Kidney (tissue), 14 donors: ENCODE results near the gene FAAP20. TPM values are rescaled to one million over a fixed set of nuclear protein-coding genes. Genes with fewer than 3 reads are reported as not detected.

Source experiments
- DNase-seq, 5 donors: peaks; one replicate each; pipeline ENCODE4 v3.0.0-alpha.2; 2013 to 2020
- FAIRE-seq: peaks from 2 replicates; lab custom pipeline; 2012; peaks lifted over from hg19 to GRCh38; lab: Jason Lieb, UNC
- H3K27ac ChIP-seq, 2 donors: one replicate each; pipeline ENCODE4 v1.7.0; 2013; ENCODE audit warnings: low read depth in 2 of 2, low read length in 2 of 2, inconsistent platforms in 1 of 2
- H3K27me3 ChIP-seq: one replicate; pipeline ENCODE4 v1.7.1; 2013; ENCODE audit warnings: low read length, inconsistent platforms; ENCODE audit not compliant: control insufficient read depth, insufficient read depth
- H3K36me3 ChIP-seq, 3 donors: one replicate each; pipeline versions ENCODE4 v1.7.0 to v1.7.1; 2013; ENCODE audit warnings: low read length in 3 of 3, control low read depth in 1 of 3, inconsistent platforms in 1 of 3; ENCODE audit not compliant: insufficient read depth in 3 of 3, control insufficient read depth in 2 of 3
- H3K4me1 ChIP-seq, 3 donors: one replicate each; pipeline versions ENCODE4 v1.7.0 to v1.7.1; 2013; ENCODE audit warnings: low read length in 3 of 3, inconsistent platforms in 1 of 3, low read depth in 1 of 3; ENCODE audit not compliant: control insufficient read depth in 2 of 3, insufficient read depth in 2 of 3
- H3K4me3 ChIP-seq, 3 donors: one replicate each; pipeline versions ENCODE4 v1.7.0 to v1.8.1; 2013; ENCODE audit warnings: low read length in 3 of 3, control low read depth in 1 of 3, inconsistent platforms in 1 of 3
- H3K9ac ChIP-seq, 3 donors: one replicate each; pipeline versions ENCODE4 v1.7.0 to v1.7.1; 2013; ENCODE audit warnings: low read length in 3 of 3, control low read depth in 1 of 3, inconsistent platforms in 1 of 3
- H3K9me3 ChIP-seq, 3 donors: one replicate each; pipeline versions ENCODE4 v1.7.0 to v1.7.1; 2013; ENCODE audit warnings: low read length in 3 of 3, control low read depth in 1 of 3, inconsistent platforms in 1 of 3; ENCODE audit not compliant: control insufficient read depth in 2 of 3, insufficient read depth in 1 of 3
- CTCF ChIP-seq: IDR thresholded peaks from 3 replicates; pipeline ENCODE4 v1.5.1; 2012; ENCODE audit warnings: mild to moderate bottlenecking, moderate library complexity, borderline replicate concordance; ENCODE audit not compliant: insufficient read depth; ENCODE audit errors: extremely low read depth
- intact Hi-C: fragments of 100-400 bp; cut with DNase I; formaldehyde crosslinking; loops from one replicate; pipeline ENCODE4 v1.11.1; 2022
- polyA plus RNA-seq: library from polyadenylated mRNA; stranded (reverse); fragments of 350-450 nt; fragmentation: Illumina TruSeq; extraction: RNeasy Lipid Tissue Mini Kit (QIAGEN cat#74804); gene quantifications from one replicate; pipeline ENCODE4 v1.2.3, GENCODE V29; 2014; ENCODE audit warnings: low read depth, low replicate concordance; ENCODE audit not compliant: insufficient read depth
- total RNA-seq: library from RNA; stranded (reverse); fragmentation: NEBNext Ultra II Directional; extraction: Animal tissue kit (Norgen Biotek cat#: 25700); gene quantifications from one replicate; pipeline ENCODE4 v1.2.1, GENCODE V29; 2021
- donor health status: control.
- donor health status: control.
- donor health status: control.
- donor health status: control.
- donor health status: control.
- donor health status: DM: yes; HTN: yes; CAD: no.
- donor health status: Normal renal cell carcinoma (clear cell type).

The FAAP20 gene
- total and polyA plus RNA-seq, 2 donors from 2014 or later, result 69.0 to 109 TPM

GRCh38 chr1:2233997-2234761 is 39.6 kb upstream of the FAAP20 start:
- peak in 1 of 5 donors; percentile 96 for DNase-seq
- intact Hi-C loops, result no loop called here
- TF ChIP-seq CTCF, result no peak
- Histone ChIP-seq H3K9ac (peak overlapping the region in 2 of 3 donors; percentile 33 to 51), H3K27me3 (no peaks in the 10 kb centered on the region), H3K36me3 (no peaks in the 10 kb centered on the region), H3K4me1 (peaks cover 0 to 82% (median 50%) of the 10 kb centered on the region in 3 donors), H3K9me3 (no peaks in the 10 kb centered on the region), H3K4me3 (peak overlapping the region in 1 of 3 donors; percentile 41), H3K27ac (peak overlapping the region; percentile 43 to 51)
- no peak for FAIRE-seq

DNA sequence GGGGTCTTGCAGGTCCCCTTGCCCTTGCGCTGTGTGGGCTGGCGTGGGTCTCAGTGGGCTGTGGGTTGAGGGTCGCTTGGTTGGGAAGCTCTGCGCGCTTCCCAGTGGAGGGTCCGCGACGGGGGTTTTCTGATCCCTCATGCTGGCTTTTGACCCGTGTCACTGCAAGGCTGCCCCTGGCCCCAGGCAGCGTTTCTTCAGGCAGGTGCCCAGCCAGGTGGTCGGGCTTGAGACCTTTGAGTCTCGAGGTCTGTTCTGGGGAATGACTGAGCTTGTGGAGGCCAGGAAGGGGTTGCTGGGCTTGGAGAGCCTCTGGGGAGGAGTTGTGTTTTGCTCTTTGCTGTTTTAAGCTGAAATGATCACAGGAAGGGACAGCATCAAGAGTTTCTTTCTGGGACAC is 38.9 kb upstream of the FAAP20 start:
- Histone ChIP-seq H3K9me3 (no peaks in the 10 kb centered on the region), H3K9ac (peak overlapping the region in 1 of 3 donors; percentile 40), H3K36me3 (no peaks in the 10 kb centered on the region), H3K4me1 (peaks cover 0 to 75% (median 43%) of the 10 kb centered on the region in 3 donors), H3K4me3 (peak overlapping the region in 1 of 3 donors; percentile 41), H3K27me3 (no peaks in the 10 kb centered on the region), H3K27ac (peak overlapping the region in 1 of 2 donors; percentile 94)
- TF ChIP-seq CTCF, result no peak
- intact Hi-C loops, result no loop called here
- DNase-seq (peak in 1 of 5 donors; percentile 78), FAIRE-seq (no peak)

GRCh38 chr1:2232916-2233438 is 38.4 kb upstream of the FAAP20 start:
- Histone ChIP-seq H3K4me3 (peak overlapping the region in 2 of 3 donors; percentile 53 to 83), H3K9ac (peak overlapping the region in 2 of 3 donors; percentile 40 to 74), H3K4me1 (peaks cover 0 to 70% (median 38%) of the 10 kb centered on the region in 3 donors), H3K9me3 (no peaks in the 10 kb centered on the region), H3K27ac (peak overlapping the region in 1 of 2 donors; percentile 94), H3K27me3 (no peaks in the 10 kb centered on the region), H3K36me3 (no peaks in the 10 kb centered on the region)
- peak in 1 of 5 donors; percentile 82 for DNase-seq
- TF ChIP-seq CTCF, result no peak
- FAIRE-seq, result no peak
- intact Hi-C loops, result no loop called here
